Activated effector memory CD4-positive, alpha-beta T cell treated with anti-CD3 and anti-CD28 coated beads, Interleukin-2, amount 50 U/mL, for 16 hours (primary cell): ENCODE results near the gene UBE3C.
"Not testable (repeated sequence)": the region's sequence is repeated elsewhere in the genome, so short reads cannot be mapped to it uniquely, and the experiment has no call there.

ENCODE experiments used
- DNase-seq: peaks from one replicate; pipeline ENCODE4 v3.0.0-alpha.2; 2020

The UBE3C gene

DNA sequence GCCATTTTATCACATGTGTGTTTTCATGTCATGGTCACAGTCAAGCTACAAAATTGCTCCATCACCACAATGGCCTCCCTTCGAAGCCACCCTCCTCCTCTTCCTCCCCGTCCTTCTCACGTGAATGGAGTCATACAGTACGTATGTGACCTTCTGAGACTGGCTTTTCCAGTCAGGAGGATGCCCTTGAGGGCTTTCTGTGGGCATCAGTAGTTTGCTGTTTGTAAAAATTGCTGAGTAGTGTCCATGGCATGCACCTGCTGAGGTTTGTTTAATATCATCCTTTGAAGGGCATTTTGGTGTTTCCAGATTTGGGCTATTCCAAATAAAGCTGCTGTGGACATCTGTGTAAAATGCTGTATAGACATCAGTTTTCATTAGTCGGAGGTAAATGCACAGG, 5.9 kb upstream of the UBE3C start:
- DNase-seq = no peak

DNA sequence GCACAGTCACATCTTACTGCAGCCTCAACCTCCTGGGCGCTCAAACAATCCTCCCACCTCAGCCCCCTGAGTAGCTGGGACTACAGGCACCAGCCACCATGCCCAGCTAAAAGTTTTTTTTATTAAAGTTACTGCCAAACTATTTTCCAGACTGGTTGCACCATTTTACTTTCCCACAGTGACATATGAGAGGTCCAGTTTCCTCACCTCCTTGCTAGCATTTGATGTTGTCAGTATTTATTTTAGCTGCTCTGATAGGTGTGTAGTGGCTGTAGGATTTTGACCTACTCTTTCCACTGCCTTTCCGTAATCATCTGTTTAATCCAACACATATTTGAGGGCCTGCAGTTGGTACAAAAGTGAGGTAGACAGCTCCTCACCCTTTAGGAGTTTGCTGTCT, 5.4 kb upstream of the UBE3C start:
- no peak for DNase-seq

- DNase-seq = no peak
Observed at GRCh38 chr7:157136372-157136771, 2.4 kb upstream of the UBE3C start.

- no peak for DNase-seq
Observed at GRCh38 chr7:157138101-157138423, 664 bp upstream of the UBE3C start.

DNA sequence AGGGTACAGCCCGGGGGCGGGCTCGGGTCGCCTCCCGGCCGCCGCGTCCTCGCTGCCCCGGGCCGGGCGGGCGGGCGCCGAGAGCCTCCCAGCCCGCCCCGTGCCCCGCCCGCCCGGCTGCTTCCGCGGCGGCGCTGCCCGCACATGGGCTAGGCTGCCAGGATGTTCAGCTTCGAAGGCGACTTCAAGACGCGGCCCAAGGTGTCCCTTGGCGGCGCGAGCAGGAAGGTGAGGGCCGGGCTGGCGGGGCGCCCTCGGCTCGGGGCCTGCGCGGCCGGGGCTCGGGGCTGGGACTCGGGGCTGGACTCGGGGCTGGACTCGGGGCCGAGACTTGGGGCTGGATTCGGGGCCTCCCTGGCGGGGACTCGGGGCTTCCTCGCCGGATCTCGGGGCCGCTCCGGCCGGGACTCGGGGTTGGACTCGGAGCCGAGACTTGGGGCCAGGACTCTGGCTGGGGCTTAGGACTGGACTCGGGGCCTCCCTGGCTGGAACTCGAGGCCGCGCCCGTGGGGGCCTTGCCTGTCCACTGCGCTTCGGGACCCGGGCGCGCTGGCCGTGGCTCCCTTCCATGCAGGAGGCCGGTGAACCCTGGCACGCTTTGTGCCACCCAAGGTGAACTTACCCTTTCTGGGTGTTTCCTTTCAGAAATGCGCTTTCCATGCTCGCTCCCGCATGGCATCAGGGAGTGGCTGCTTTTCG, 534 bp downstream of the UBE3C start:
- DNase-seq = peak; percentile 90

GRCh38 chr7:157139810-157140510, 1.2 kb downstream of the UBE3C start:
- DNase-seq = no peak

DNA sequence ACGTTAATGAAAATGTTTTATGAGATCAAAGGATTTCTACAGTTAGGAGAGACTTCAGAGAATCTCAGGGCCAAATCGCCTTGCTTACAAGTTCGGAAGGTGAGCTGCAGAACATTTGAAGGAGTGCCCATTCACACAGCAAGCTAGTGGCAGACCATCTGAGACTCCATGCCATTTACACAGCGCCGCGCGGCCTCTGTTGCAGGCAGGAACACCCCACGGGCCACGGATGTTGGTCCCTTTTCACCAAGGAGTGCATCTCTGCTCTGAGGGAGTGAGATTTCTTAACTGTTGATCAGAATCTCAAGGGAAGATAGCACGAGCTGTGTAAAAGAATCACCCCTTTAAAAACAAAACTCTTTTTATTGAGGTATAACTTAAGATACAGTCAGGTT, 1.8 kb downstream of the UBE3C start:
- DNase-seq = no peak

DNA sequence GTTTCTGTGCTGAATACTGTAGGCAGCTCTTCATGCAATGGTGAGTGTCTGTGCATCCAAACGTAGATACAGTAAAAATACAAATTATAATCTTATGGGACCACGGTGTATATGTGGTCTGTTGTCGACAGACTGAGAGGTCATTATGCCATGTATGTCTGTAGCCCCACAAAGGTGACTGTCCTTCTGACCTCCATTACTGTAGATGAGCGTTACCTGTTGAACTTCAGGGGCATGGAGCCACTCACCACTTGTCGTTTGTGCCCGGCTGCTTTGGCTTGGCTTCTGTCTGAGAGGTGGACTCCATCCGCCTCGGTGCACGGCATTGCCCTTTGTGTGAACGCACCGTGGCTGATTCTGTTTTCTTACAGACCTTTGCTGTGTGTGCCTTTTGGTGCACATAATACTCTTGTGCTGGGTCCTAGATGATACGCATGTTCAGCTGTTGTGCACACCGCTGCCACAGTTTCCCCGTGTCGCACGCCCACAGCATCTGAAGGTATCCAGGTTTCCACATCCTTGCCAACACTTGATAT, 2.9 kb downstream of the UBE3C start:
- no peak for DNase-seq

DNA sequence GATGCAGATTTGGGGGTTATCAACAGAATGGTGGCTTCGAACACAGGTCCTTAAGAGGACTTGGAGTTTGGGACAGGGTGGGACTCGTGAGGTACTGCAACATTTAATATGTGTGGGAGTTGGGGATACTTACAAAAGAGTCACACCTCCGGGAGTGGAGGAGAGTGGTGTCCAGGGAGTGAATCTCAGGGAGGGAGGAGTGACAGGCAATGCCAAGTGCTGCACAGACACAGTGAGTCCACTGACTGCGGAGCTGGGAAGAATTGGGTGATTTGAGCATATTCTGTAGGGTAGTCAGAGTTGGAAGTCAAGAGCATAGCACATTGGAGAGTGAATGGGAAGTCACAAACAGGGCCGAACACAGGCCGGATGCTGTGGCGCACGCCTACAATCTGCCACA, 5.1 kb downstream of the UBE3C start:
- DNase-seq = no peak

DNA sequence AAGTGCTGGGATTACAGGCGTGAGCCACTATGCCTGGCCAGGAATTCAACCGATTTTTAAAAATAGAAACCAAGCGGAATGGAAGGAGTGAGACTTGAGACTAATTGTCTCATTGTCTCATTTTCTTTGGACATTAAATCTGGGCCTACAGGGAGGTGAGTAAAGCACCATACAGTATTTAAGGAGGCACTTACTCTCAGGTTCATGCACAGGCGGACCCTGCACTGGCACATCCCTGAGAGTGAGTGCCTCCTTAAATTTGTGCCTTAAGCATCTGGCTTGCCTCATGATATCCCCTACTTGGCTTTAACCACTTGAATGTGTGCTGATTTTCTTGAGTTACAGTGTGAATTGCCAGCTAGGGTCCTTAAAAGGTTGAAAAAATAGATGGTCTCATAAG, 10.6 kb downstream of the UBE3C start:
- no peak for DNase-seq

GRCh38 chr7:157150882-157151281, 12.2 kb downstream of the UBE3C start:
- no peak for DNase-seq

- no peak for DNase-seq
Observed at GRCh38 chr7:157151626-157152339, 13.1 kb downstream of the UBE3C start.

DNA sequence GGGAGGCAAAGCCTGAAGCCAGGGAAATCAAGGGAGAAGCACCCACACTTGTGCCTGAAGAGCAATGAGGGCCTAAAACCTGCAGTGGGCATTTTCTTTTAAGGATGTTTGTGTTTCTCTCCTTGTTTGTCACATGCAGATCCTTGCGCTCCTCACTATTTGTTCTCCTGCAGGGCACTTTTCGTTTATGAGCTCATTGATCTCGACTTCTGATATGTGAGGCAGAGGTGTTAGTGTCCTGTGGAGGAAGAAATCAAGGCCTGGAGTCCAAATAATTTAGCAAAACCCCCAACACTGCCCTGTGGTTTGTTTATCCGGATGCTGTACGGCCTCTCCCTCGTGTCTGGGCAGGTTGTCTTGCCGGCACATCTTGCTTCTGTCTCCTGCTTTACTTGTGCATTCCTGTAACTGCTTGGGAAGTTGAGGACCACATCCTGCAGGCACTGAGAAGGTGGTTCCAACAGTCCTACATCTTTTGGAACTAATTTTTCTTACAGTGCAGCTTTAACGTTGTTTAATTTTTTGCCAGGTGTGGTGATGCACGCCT, 13.7 kb downstream of the UBE3C start:
- no peak for DNase-seq

DNA sequence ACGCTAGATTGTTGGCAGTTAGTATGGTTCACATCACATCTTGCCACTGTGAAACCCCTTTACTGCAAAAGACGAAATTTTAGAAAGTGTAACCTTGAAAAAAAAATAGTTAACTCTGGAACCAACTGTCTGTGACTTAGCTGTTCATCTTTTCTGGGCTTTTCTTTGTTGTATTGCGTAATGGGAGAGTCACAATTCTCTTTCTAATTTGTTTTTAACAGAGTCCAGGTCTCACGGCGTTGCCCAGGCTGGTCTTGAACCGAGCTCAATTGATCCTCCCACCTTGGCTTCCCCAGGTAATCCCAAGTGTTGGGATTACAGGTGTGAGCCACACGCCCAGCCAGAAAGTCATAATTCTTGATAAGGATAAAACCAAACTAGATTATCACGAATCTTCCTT, 14.5 kb downstream of the UBE3C start:
- DNase-seq = no peak

DNA sequence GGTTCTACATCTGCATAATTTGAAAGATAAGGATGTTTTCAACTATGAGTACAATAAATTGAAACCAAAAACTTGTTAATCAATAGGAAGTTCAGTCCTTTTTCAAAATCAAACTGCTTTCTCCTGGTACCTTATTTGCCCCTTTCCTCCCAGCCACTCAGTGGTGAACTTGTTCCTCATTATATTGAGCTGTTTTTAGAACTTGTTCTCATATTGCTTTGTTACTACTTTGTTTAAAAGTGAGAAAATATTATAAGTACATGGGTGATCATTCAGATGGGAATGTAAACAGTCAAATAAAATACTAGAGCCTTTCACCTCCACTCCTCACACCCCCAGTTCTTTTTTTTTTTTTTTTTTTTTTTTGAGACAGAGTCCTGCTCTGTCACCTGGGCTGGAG, 17.2 kb downstream of the UBE3C start:
- DNase-seq = no peak

DNA sequence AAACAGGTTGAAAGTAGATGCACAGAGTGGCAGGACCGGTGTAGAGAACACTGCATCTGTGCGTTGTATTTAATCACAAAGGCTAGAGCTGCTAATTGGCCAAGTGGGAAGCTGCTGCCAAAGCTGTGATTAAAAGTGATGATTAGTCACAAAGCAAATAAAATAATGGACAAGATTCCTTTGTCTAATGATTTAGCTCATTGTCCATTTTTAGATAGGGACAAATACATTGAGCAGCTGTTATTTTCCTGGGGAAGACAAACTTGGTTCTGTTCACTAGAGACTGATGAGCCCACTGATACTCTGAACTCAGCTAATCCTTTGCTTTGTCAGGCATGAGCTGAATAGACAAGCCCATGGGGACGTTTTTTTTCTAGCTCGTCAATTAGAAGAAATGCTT, 19.7 kb downstream of the UBE3C start:
- DNase-seq = no peak

DNA sequence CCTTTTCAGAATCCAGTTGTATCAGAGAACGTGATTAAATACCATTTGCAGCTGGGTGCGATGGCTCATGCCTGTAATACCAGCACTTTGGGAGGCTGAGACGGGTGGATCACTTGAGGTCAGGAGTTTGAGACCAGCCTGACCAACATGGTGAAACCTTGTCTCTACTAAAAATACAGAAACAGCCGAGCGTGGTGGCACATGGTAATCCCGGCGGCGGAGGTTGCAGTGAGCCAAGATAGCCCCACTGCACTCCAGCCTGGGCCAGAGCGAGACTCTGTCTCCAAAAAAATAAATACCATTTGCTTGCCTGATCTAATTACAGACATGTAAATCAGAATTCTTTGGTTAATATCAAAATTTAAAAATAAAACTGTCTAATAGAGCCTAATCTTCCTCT, 20.8 kb downstream of the UBE3C start:
- not testable (repeated sequence) for DNase-seq

DNA sequence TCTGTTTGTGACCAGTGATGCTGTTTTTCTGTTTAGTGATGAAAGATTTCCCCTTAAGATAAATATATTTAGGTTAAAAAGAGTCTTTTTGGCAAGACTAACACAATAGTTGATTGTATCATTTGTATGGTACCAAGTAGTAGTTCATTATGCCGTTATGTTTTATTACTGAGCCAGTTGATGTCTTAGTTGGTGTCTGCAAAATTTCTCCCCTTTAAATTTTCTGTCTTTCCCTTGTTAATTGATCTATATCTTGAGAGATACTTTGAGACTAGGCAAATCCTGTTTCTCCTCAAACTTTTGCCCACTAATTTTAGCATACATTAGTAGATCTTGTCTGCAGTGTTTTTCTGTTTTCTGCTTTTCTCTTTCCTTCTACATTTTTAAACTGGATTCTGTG, 21.7 kb downstream of the UBE3C start:
- no peak for DNase-seq

GRCh38 chr7:157165987-157166386, 27.3 kb downstream of the UBE3C start:
- DNase-seq = no peak

DNA sequence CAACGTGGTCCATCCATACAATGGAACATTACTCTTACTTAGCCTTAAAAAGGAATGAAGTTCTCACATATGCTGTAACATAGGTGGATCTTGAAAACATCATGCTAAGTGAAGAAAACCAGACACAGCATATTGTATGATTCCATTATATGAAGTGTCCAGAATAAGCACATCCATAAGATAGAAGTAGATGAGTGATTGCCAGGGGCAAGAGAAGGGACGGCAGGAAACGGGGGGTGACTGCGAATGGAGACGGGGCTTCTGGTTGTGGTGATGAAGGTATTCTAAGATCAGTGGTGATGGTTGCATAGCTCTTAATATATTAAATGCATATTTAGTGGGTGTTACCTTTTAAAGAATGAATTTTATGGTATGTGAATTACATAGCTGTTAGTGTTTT, 29.8 kb downstream of the UBE3C start:
- DNase-seq = no peak

- no peak for DNase-seq
Observed at GRCh38 chr7:157176771-157177170, 38.0 kb downstream of the UBE3C start.

GRCh38 chr7:157177333-157177982, 38.7 kb downstream of the UBE3C start:
- no peak for DNase-seq

GRCh38 chr7:157177983-157178381, 39.3 kb downstream of the UBE3C start:
- DNase-seq = no peak
